ENCODE results near the gene ARFIP1. TPM values are rescaled to one million over a fixed set of nuclear protein-coding genes. Genes with fewer than 3 reads are reported as not detected.

ARFIP1 gene
- total and polyA plus RNA-seq, 7 experiments from 2014 or later: 5.1 to 20.2 (median 15.1) TPM

DNA sequence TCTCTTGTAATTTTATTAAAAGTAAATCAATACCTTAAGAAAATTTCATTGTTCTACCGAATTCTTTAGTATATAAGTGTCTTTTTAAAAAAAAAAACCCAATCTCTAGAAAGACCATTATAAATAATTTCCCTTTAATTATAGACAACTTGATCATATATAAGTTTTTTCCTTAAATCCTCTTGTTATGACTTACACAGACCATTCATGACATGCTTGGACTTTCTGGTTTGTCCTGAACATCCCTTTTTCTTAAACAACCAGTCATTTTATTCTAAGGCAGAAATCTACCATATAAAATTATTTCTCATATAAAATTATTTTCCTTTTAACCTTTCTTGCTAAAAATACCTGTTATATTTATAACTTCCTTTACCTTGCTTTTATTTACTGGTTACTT, 141.0 kb downstream of the ARFIP1 start:
- CTCF ChIA-PET: no interaction called here
- Histone ChIP-seq H3K9me3 (ENCODE audit: control insufficient read depth in 2 of 3, low read length in 3 of 3) (no peaks in the 10 kb centered on the region), H3K4me3 (ENCODE audit: low read length) (no peak overlapping the region), H3K36me3 (ENCODE audit: control insufficient read depth in 2 of 3, insufficient read depth in 3 of 3, low read length in 3 of 3) (no peaks in the 10 kb centered on the region), H3K27me3 (ENCODE audit: control insufficient read depth in 2 of 2, insufficient read depth in 2 of 2, low read length in 2 of 2) (no peaks in the 10 kb centered on the region), H3K4me1 (ENCODE audit: control insufficient read depth in 2 of 2, insufficient read depth in 2 of 2, low read length in 2 of 2) (no peaks in the 10 kb centered on the region), H3K27ac (ENCODE audit: low read depth, low read length) (no peak overlapping the region)
- intact Hi-C loops (cut with micrococcal nuclease): no loop called here
- Mint-ChIP-seq H3K36me3 (peaks cover 9 to 24% (median 10%) of the 10 kb centered on the region in 5 donors), H3K27me3 (peaks cover 2 to 6% (median 5%) of the 10 kb centered on the region in 5 donors), H3K4me3 (no peak overlapping the region), H3K4me1 (peaks cover 0 to 2% (median 0%) of the 10 kb centered on the region in 7 donors), H3K9me3 (peaks cover 0 to 28% (median 19%) of the 10 kb centered on the region in 11 donors), H3K27ac (no peak overlapping the region)
- ATAC-seq (no peak), DNase-seq (no peak)
- POLR2A ChIA-PET: no interaction called here

DNA sequence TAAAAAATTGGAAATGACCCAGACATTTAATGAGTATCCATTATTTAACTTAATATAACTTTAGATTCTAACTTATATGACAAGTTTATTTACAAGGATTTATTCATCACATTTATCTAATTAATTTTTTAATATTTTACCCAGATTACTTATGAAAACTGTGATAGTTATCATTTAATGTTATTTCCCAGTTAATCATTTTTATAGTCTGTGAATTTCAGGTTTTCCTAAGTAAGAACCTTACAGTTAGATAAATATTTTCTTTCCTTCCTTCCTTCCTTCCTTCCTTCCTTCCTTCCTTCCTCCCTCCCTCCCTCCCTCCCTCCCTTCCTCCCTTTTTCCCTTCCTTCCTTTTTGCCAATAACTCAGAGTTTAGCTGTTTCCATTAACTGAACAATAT, 141.5 kb downstream of the ARFIP1 start:
- Mint-ChIP-seq H3K4me1 (peaks cover 0 to 2% (median 0%) of the 10 kb centered on the region in 7 donors), H3K9me3 (peaks cover 0 to 28% (median 19%) of the 10 kb centered on the region in 11 donors), H3K4me3 (no peak overlapping the region), H3K27me3 (peaks cover 4 to 9% (median 5%) of the 10 kb centered on the region in 5 donors), H3K36me3 (peaks cover 9 to 28% (median 14%) of the 10 kb centered on the region in 5 donors), H3K27ac (no peak overlapping the region)
- ChIA-PET POLR2A (no interaction called here), CTCF (interaction anchor here (0.6 kb wide), 1 partner anchor 56 kb away, joined by 3 read pairs; no protein-coding TSS in a partner anchor)
- Histone ChIP-seq H3K36me3 (ENCODE audit: control insufficient read depth in 2 of 3, insufficient read depth in 3 of 3, low read length in 3 of 3) (no peaks in the 10 kb centered on the region), H3K4me3 (ENCODE audit: low read length) (no peak overlapping the region), H3K4me1 (ENCODE audit: control insufficient read depth in 2 of 2, insufficient read depth in 2 of 2, low read length in 2 of 2) (no peaks in the 10 kb centered on the region), H3K27ac (ENCODE audit: low read depth, low read length) (no peak overlapping the region), H3K9me3 (ENCODE audit: control insufficient read depth in 2 of 3, low read length in 3 of 3) (no peaks in the 10 kb centered on the region), H3K27me3 (ENCODE audit: control insufficient read depth in 2 of 2, insufficient read depth in 2 of 2, low read length in 2 of 2) (no peaks in the 10 kb centered on the region)
- intact Hi-C loops (cut with micrococcal nuclease): no loop called here
- no peak for ATAC-seq
- DNase-seq: no peak

DNA sequence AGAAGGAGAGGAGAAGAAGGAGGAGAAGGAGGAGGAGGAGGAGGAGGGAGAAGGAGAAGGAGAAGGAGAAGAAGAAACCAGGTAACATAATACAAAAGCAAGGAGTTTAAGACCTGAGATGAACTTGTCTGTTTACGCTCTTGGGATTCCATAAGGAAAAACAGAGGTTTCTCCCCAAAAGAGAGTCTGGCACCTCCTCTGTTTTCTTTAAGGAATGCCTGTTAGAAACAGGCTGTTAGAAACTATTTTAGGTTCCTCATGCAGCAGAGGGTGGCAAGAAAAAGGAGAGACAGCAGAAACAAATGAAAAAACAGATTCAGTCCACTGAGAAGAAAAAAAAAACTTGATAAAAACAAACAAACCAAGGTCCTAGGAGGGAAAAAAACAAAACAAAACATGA, 146.1 kb downstream of the ARFIP1 start:
- H3K27ac Mint-ChIP-seq: no peak overlapping the region
- POLR2A ChIA-PET: no interaction called here

DNA sequence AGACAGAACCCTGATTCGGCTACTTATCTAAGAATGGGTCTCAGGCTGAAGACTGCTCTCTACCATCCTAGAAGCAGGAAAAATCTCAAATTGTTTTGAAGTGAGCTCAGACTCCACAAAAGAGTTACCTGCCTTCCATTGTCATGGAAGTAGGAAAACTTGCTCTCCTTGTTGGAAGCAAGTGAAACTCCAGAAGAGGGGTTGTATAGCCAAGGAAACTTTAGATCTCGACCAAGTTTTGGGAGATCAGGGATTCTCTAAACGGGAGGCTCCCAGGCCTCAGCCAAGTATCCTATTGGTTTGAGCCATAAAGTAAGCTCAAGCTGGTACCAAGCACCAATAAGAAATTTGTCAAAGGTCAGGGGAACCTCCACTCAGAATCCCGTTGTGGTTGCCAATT, 147.2 kb downstream of the ARFIP1 start:
- Histone ChIP-seq H3K9me3 (ENCODE audit: control insufficient read depth in 2 of 3, low read length in 3 of 3) (no peaks in the 10 kb centered on the region), H3K27me3 (ENCODE audit: control insufficient read depth in 2 of 2, insufficient read depth in 2 of 2, low read length in 2 of 2) (peaks cover 0 to 3% of the 10 kb centered on the region in 2 donors), H3K4me3 (ENCODE audit: low read length) (no peak overlapping the region), H3K4me1 (ENCODE audit: control insufficient read depth in 2 of 2, insufficient read depth in 2 of 2, low read length in 2 of 2) (no peaks in the 10 kb centered on the region), H3K36me3 (ENCODE audit: control insufficient read depth in 2 of 3, insufficient read depth in 3 of 3, low read length in 3 of 3) (no peaks in the 10 kb centered on the region), H3K27ac (ENCODE audit: low read depth, low read length) (no peak overlapping the region)
- intact Hi-C loops (cut with micrococcal nuclease): no loop called here
- peaks cover 0 to 4% (median 0%) of the 10 kb centered on the region in 7 donors for H3K4me1 Mint-ChIP-seq
- H3K36me3 Mint-ChIP-seq: peaks cover 0 to 11% (median 0%) of the 10 kb centered on the region in 5 donors
- DNase-seq: no peak
- H3K4me3 Mint-ChIP-seq: no peak overlapping the region
- peaks cover 0 to 1% (median under 1%) of the 10 kb centered on the region in 11 donors for H3K9me3 Mint-ChIP-seq
- ChIA-PET POLR2A (no interaction called here), CTCF (interaction anchor here (0.6 kb wide), 1 partner anchor 1606 kb away, joined by 3 read pairs; no protein-coding TSS in a partner anchor)
- H3K27ac Mint-ChIP-seq: no peak overlapping the region
- H3K27me3 Mint-ChIP-seq: peaks cover 12 to 41% (median 22%) of the 10 kb centered on the region in 5 donors
- ATAC-seq: no peak

More for the DNA sequence above, 146.1 kb downstream of the ARFIP1 start:
- Mint-ChIP-seq H3K4me1 (peaks cover 0 to 4% (median 0%) of the 10 kb centered on the region in 7 donors), H3K27me3 (peaks cover 14 to 32% (median 26%) of the 10 kb centered on the region in 5 donors), H3K4me3 (no peak overlapping the region), H3K9me3 (peaks cover 0 to 9% (median 6%) of the 10 kb centered on the region in 11 donors), H3K36me3 (peaks cover 0 to 16% (median 3%) of the 10 kb centered on the region in 5 donors)
- Histone ChIP-seq H3K27ac (ENCODE audit: low read depth, low read length) (no peak overlapping the region), H3K27me3 (ENCODE audit: control insufficient read depth in 2 of 2, insufficient read depth in 2 of 2, low read length in 2 of 2) (peaks cover 0 to 3% of the 10 kb centered on the region in 2 donors), H3K4me1 (ENCODE audit: control insufficient read depth in 2 of 2, insufficient read depth in 2 of 2, low read length in 2 of 2) (no peaks in the 10 kb centered on the region), H3K36me3 (ENCODE audit: control insufficient read depth in 2 of 3, insufficient read depth in 3 of 3, low read length in 3 of 3) (no peaks in the 10 kb centered on the region), H3K4me3 (ENCODE audit: low read length) (no peak overlapping the region), H3K9me3 (ENCODE audit: control insufficient read depth in 2 of 3, low read length in 3 of 3) (no peaks in the 10 kb centered on the region)
- ATAC-seq (no peak), DNase-seq (no peak)
- intact Hi-C loops (cut with micrococcal nuclease): no loop called here
- CTCF ChIA-PET: interaction anchor here (0.7 kb wide), 1 partner anchor 707 kb away, joined by 5 read pairs; no protein-coding TSS in a partner anchor

DNA sequence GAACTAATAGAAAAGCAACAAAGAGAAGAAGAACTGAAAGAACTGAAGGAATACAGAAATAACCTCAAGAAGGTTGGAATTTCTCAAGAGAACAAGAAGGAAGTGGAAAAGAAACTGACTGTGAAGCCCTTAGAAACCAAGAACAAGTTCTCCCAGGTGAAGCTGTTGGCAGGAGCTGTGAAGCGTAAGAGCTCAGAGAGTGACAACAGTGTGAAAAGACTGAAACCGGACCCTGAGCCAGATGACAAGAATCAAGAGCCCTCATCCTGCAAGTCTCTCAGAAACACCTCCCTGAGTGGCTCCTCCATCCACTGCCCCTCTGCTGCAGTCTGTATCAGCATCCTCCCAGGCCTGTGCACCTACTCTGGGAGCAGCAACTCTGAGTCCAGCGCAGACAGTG, 148.0 kb downstream of the ARFIP1 start:
- H3K36me3 ChIP-seq (ENCODE audit: control insufficient read depth in 2 of 3, insufficient read depth in 3 of 3, low read length in 3 of 3): no peaks in the 10 kb centered on the region
- H3K4me1 ChIP-seq (ENCODE audit: control insufficient read depth in 2 of 2, insufficient read depth in 2 of 2, low read length in 2 of 2): no peaks in the 10 kb centered on the region
- H3K4me1 Mint-ChIP-seq: peaks cover 0 to 4% (median 0%) of the 10 kb centered on the region in 7 donors
- no peaks in the 10 kb centered on the region for H3K9me3 ChIP-seq (ENCODE audit: control insufficient read depth in 2 of 3, low read length in 3 of 3)
- H3K27ac Mint-ChIP-seq: no peak overlapping the region
- DNase-seq (no peak), ATAC-seq (no peak)
- CTCF ChIA-PET: no interaction called here
- H3K4me3 ChIP-seq (ENCODE audit: low read length): no peak overlapping the region
- H3K36me3 Mint-ChIP-seq: peaks cover 0 to 11% (median 0%) of the 10 kb centered on the region in 5 donors
- intact Hi-C loops (cut with micrococcal nuclease): no loop called here
- H3K9me3 Mint-ChIP-seq: no peaks in the 10 kb centered on the region
- H3K4me3 Mint-ChIP-seq: no peak overlapping the region
- H3K27me3 Mint-ChIP-seq: peaks cover 13 to 43% (median 25%) of the 10 kb centered on the region in 5 donors
- POLR2A ChIA-PET: no interaction called here
- H3K27me3 ChIP-seq (ENCODE audit: control insufficient read depth in 2 of 2, insufficient read depth in 2 of 2, low read length in 2 of 2): peaks cover 0 to 3% of the 10 kb centered on the region in 2 donors
- H3K27ac ChIP-seq (ENCODE audit: low read depth, low read length): no peak overlapping the region

DNA sequence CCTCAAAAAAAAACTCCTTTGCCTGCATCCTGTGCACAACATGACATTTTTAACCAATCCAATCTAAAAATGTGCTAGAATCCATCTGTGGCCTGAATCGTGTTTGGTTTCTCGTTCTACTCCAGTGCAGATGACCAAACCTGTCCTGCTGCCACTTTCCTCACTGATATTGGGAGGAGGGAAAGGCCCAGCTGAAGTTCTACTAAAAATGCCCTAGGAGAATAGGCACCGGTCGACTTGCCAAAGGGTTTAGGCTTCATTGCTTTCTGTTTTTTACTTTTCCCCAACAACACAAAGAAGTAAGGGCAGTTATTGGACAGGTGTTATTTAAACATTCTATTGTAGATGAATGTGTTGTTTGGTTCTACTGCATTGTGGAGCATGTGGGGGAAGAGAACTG, 148.5 kb downstream of the ARFIP1 start:
- no peaks in the 10 kb centered on the region for H3K36me3 ChIP-seq (ENCODE audit: control insufficient read depth in 2 of 3, insufficient read depth in 3 of 3, low read length in 3 of 3)
- Mint-ChIP-seq H3K27ac (no peak overlapping the region), H3K36me3 (peaks cover 0 to 11% (median 0%) of the 10 kb centered on the region in 5 donors), H3K4me1 (peaks cover 0 to 4% (median 0%) of the 10 kb centered on the region in 7 donors), H3K27me3 (peaks cover 19 to 48% (median 29%) of the 10 kb centered on the region in 5 donors), H3K4me3 (no peak overlapping the region), H3K9me3 (no peaks in the 10 kb centered on the region)
- ATAC-seq (no peak), DNase-seq (no peak)
- ChIA-PET CTCF (no interaction called here), POLR2A (no interaction called here)
- peaks cover 0 to 3% of the 10 kb centered on the region in 2 donors for H3K27me3 ChIP-seq (ENCODE audit: control insufficient read depth in 2 of 2, insufficient read depth in 2 of 2, low read length in 2 of 2)
- H3K4me1 ChIP-seq (ENCODE audit: control insufficient read depth in 2 of 2, insufficient read depth in 2 of 2, low read length in 2 of 2): no peaks in the 10 kb centered on the region
- no peak overlapping the region for H3K27ac ChIP-seq (ENCODE audit: low read depth, low read length)
- H3K9me3 ChIP-seq (ENCODE audit: control insufficient read depth in 2 of 3, low read length in 3 of 3): no peaks in the 10 kb centered on the region
- no peak overlapping the region for H3K4me3 ChIP-seq (ENCODE audit: low read length)
- intact Hi-C loops (cut with micrococcal nuclease): no loop called here

DNA sequence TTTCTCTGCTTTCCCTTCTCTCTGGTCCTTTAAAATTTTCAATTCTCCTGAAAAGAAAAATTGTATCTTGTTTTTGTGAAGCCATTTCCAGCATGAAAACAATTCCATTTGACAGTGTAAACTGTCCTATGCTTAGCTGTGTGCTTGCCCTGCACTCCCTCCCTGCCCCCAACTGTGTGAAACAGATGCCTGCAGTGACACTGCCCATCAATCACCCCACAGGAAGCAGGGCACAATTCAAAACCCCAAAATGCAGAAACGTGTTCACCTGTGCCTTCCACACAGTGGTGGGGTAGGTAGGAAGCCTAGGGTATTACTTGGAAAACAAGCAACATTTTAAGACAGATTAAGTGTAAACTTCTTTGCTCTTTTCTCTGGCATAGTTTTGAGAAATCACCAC, 150.1 kb downstream of the ARFIP1 start:
- Mint-ChIP-seq H3K27ac (no peak overlapping the region), H3K4me3 (no peak overlapping the region), H3K9me3 (no peaks in the 10 kb centered on the region), H3K36me3 (peaks cover 0 to 11% (median 5%) of the 10 kb centered on the region in 5 donors), H3K4me1 (peaks cover 2 to 7% (median 6%) of the 10 kb centered on the region in 7 donors), H3K27me3 (peaks cover 35 to 64% (median 41%) of the 10 kb centered on the region in 5 donors)
- H3K27ac ChIP-seq (ENCODE audit: low read depth, low read length): no peak overlapping the region
- peaks cover 0 to 9% of the 10 kb centered on the region in 2 donors for H3K27me3 ChIP-seq (ENCODE audit: control insufficient read depth in 2 of 2, insufficient read depth in 2 of 2, low read length in 2 of 2)
- intact Hi-C loops (cut with micrococcal nuclease): loop anchor here in 1 of 2 donors (10.0 kb wide), 1 partner anchor 195 kb away; no protein-coding TSS in a partner anchor
- H3K9me3 ChIP-seq (ENCODE audit: control insufficient read depth in 2 of 3, low read length in 3 of 3): no peaks in the 10 kb centered on the region
- H3K4me3 ChIP-seq (ENCODE audit: low read length): no peak overlapping the region
- ChIA-PET CTCF (no interaction called here), POLR2A (no interaction called here)
- no peaks in the 10 kb centered on the region for H3K4me1 ChIP-seq (ENCODE audit: control insufficient read depth in 2 of 2, insufficient read depth in 2 of 2, low read length in 2 of 2)
- DNase-seq (no peak), ATAC-seq (no peak)
- H3K36me3 ChIP-seq (ENCODE audit: control insufficient read depth in 2 of 3, insufficient read depth in 3 of 3, low read length in 3 of 3): no peaks in the 10 kb centered on the region
